Measurements from ENCODE around the gene C5.

Gene C5

GRCh38 chr9:120928015-120928482 is 122.0 kb downstream of the C5 start:
- Mint-ChIP-seq H3K36me3 (ENCODE audit: low read depth) (no peaks in the 10 kb centered on the region), H3K4me1 (peaks cover 31% of the 10 kb centered on the region), H3K9me3 (peaks cover 3% of the 10 kb centered on the region), H3K27me3 (ENCODE audit: low read depth, poor library complexity) (peaks cover 22% of the 10 kb centered on the region), H3K4me3 (peak overlapping the region; percentile 81), H3K27ac (no peak overlapping the region)
- DNase-seq, result no peak
- no peak for TF ChIP-seq CTCF (IDR thresholded peaks at IDR 0.05)

GRCh38 chr9:120927269-120928014 is 122.6 kb downstream of the C5 start:
- no peaks in the 10 kb centered on the region for H3K36me3 Mint-ChIP-seq (ENCODE audit: low read depth)
- H3K27ac Mint-ChIP-seq, result no peak overlapping the region
- no peak for TF ChIP-seq CTCF (IDR thresholded peaks at IDR 0.05)
- no peak for DNase-seq
- peaks cover 32% of the 10 kb centered on the region for H3K4me1 Mint-ChIP-seq
- peak overlapping the region; percentile 14 for H3K4me3 Mint-ChIP-seq
- H3K9me3 Mint-ChIP-seq, result peaks cover 3% of the 10 kb centered on the region
- peaks cover 19% of the 10 kb centered on the region for H3K27me3 Mint-ChIP-seq (ENCODE audit: low read depth, poor library complexity)

- Mint-ChIP-seq H3K4me1 (peaks cover 34% of the 10 kb centered on the region), H3K36me3 (ENCODE audit: low read depth) (no peaks in the 10 kb centered on the region), H3K9me3 (peaks cover 3% of the 10 kb centered on the region), H3K4me3 (peak within 1 kb of the TSS; percentile 14), H3K27me3 (ENCODE audit: low read depth, poor library complexity) (peaks cover 16% of the 10 kb centered on the region), H3K27ac (peak within 1 kb of the TSS; percentile 88)
- DNase-seq, result no peak
- TF ChIP-seq CTCF (IDR thresholded peaks at IDR 0.05), result no peak
These were observed 123.6 kb downstream of the C5 start, which contains the start of gene TRAF1 for GRCh38 chr9:120926397-120926928. Gene TRAF1, minus strand, starts transcription at chr9:120926796. Its CDS starts 721 bp downstream, at chr9:120926075.

GRCh38 chr9:120925535-120926396 is 124.3 kb downstream of the C5 start:
- Mint-ChIP-seq H3K9me3 (no peaks in the 10 kb centered on the region), H3K36me3 (ENCODE audit: low read depth) (no peaks in the 10 kb centered on the region), H3K27ac (peak overlapping the region; percentile 88), H3K4me3 (no peak overlapping the region), H3K27me3 (ENCODE audit: low read depth, poor library complexity) (peaks cover 12% of the 10 kb centered on the region), H3K4me1 (peaks cover 35% of the 10 kb centered on the region)
- no peak for TF ChIP-seq CTCF (IDR thresholded peaks at IDR 0.05)
- no peak for DNase-seq

- no peak for DNase-seq
- Mint-ChIP-seq H3K27ac (no peak overlapping the region), H3K36me3 (ENCODE audit: low read depth) (no peaks in the 10 kb centered on the region), H3K27me3 (ENCODE audit: low read depth, poor library complexity) (peaks cover 12% of the 10 kb centered on the region), H3K9me3 (no peaks in the 10 kb centered on the region), H3K4me3 (no peak overlapping the region), H3K4me1 (peaks cover 43% of the 10 kb centered on the region)
- TF ChIP-seq CTCF (IDR thresholded peaks at IDR 0.05), result no peak
These were observed 125.2 kb downstream of the C5 start for GRCh38 chr9:120924698-120925534.

Measured in nephron progenitor cell (in vitro differentiated cells).